Activated CD4-positive, alpha-beta T cell treated with anti-CD3 and anti-CD28 coated beads, Interleukin-2, amount 50 U/mL, for 16 hours (primary cell): Measurements from ENCODE around the gene GPR132.

Experiments used
- DNase-seq: peaks from one replicate; pipeline ENCODE4 v3.0.0-alpha.2; 2020

The GPR132 gene

DNA sequence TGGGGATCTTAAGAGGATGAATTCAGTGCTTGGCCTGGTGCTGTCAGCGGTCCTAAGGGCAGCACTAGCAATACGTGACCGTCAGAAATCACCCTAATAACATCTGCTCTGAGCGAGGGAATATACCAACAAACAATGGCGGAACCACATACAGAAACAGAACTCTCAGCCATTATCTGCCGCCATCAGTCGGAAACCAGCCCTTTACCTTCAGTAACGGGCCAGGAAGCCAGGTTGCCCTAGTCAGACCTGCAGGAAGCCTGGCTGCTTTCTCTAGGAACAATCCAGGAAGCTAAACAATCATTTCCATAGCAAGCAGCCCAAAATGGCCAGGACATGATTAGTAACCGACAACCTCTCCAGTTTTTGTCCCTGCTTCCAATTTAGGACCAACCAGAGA lies 50.0 kb downstream of the GPR132 start:
- DNase-seq = no peak

DNA sequence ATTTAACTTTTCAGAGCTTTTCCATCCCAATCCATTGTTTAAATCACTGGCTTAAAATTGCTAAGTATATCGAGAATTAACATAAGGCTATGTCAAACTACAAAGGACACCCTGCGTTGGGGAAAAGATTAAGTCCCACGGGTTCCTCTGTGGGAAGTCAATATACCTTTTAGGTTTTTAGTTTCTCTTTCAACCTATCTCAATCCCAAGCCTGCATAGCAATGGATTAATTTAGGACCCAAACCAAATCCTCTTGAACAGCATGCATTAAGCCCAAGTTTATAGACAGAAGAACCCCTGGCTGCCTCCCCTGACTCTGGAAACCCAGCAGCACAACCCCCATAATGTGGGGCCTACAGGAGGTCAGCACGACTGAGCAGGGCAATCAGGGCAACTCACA lies 50.6 kb downstream of the GPR132 start:
- DNase-seq = no peak

DNA sequence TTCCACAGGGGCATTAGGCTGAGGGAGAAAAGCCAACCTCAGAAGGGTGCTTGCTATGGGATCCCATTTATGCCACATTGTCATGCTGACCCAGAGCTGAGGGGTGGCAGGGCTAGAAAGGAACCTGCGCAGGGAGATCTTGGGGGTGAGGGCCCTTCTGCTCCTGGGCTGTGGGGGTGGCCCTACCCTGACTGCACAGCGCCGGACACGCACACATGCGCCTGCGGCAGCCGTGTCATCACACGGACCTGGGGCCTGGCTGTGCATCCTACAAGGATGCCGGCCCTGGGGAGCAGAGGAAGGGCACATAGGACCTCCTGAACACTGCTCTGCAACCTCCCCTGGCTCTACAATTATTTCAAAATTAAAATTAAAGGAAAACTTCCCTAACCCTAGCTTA lies 51.2 kb downstream of the GPR132 start:
- no peak for DNase-seq

DNA sequence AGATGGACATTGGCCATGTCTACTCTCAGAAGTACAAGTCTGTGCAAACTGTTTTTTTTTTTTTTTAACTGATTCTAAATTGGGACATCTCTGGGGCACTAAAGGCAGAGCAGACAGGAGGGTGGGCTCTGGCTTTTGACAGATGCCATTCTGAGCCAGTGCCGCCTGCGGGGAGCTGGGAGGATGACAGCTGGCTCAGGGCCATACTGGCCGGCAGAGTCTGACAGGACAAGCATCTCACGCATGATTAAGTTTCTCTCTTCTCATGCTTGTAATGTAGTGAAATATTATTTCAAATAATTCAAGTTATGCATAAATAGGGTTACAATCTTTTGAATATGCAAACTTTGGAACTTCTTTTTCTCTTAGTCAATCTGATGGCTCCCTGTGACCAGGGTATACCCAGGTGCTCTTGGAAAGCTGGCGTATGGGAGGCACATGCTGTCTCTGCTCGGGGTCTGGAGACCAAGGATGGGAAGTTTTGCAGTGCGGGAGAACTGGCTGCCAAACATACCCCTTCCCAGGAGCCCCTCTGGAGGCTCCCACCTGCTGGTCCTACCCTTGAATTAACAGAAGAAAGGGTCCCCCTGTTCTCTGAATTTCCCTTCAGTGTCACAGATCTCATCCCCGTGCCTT lies 52.0 kb downstream of the GPR132 start:
- DNase-seq = no peak

DNA sequence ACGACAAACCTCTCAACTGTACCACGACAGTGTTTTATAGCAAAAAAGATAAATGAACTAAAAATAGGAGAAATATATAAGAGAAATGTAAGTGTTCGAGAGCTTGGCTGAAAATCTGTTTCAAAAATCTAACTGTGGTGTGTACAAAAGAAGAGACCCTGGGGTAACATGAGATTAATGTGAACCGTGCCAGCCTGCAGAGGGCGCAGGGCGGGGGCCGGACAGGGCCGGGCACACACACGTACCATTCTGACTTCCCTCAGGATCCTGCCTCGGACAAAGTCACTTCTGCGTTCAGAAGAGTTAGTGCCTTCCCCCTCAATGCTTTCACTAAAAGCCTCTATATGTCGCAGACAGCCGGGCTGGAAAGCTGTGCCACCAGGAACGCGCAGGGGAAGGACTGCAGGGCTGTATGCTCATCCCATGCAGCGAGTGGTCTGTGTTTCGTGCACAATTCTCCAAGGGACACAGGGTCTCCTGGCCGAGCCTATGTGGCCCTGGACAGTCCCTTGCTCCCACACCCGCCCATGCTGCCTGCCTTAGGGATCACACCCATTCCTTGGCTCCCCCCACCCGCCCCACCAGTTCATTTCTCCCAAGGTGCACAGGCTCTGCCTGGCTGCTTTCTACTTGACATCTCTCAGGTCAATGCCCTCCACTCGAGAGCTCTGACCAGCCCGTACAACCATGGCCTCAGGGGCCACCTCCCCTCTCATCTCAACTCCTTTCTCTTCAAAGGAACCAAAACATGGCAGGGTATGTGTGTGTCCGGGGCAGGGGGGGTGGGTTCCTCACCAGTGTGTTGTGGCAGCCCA lies 52.9 kb downstream of the GPR132 start:
- DNase-seq = no peak

DNA sequence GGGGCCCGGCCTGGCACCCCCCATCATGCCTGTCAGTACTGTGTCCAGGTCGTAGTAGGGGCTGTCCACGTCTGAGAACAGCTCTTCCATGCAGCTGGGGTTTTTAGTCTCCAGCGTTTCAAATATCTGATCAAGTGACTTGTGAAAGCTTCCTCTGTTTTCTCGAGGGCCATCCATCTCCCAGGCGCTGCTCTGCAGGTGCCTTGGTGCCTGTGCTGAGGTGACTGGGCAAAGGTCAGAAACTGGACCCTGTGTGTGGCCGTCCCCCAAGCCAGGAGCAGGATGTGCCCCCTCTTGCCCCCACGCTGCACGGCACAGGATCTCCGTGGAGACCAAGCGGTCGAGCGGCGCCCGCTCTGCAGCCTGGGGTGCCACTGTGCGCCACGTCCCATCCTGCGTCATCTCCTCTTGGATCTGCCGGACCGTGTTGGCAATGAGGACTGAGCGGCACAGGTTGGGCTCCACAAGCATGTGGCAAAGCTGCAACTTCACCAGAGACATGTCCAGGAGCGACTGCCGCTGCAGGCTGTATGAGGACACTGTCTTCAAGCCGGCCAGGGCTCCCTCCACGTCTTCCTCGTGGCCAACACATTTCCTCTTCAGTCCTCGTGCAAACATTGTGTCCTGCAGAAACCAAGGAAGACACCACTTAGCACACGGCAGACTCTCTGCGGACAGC lies 53.8 kb downstream of the GPR132 start:
- no peak for DNase-seq

DNA sequence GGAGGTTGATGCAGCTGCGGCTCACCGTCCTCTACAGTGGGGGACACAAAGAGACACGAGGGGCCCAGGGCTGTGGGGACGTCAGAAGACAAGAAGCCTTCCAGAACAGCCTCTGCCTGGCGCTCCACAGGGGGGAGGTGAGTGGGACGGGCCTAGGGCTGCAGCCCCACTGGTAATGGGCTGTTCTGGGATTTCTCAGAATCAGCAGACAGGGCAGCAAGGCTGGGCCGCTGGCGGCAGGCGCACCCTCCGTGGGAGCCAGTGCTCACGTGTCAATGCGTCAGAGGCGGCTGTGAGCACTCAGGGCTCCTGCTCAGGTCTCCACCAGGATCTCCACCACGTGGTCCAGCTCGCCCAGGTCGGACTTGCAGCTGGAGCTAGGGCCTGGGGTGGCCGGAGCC lies 54.3 kb downstream of the GPR132 start:
- no peak for DNase-seq

DNA sequence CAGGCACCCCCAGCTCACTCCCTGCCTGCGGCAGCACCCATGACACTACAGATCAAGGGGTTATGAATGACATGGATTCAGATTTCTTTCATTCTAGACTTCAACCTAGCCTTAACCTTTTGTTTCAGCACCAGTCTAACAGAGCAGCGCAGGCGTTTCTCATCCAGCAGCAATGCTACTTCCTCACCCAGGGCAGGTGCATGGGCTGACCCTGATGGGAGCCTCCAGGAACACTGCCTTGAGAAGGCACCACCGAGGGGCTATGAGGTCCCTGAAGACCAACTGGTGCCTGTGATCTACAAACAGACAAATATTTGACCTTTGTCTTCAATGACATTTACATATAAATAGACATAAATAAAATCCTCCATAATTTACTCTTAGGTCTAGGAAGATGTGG lies 55.1 kb downstream of the GPR132 start:
- no peak for DNase-seq

DNA sequence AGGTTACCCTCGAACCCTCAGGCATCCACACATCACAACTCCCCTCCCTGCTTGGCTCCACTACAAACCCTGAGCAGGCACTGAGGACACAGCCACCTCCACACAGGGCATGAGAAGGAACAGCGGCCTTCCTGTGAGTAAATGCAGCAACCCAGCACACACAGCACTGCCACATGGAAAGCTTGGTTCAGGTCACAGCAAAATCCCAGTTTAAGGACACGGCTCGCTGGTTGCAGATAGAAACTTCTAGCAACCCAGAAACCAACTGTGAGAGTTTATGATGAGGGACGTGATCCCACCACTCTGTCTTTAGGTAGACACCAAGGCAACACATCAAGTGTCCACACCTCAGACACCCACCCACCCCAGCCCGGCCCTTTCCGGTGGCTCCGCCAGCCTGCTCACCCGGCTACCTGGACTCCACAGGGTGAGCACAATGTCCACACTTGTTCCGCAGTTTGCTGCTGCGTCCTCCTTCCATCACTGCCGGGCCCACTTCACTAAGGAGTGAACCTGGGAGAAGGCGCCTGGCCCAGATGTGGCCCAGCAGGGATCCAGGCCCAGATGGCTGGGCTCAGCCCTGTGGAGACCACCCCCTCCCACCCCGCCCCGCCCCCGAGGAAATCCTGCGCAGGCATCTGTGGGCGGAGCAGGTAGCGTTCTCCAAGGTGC lies 57.5 kb downstream of the GPR132 start:
- DNase-seq = no peak

DNA sequence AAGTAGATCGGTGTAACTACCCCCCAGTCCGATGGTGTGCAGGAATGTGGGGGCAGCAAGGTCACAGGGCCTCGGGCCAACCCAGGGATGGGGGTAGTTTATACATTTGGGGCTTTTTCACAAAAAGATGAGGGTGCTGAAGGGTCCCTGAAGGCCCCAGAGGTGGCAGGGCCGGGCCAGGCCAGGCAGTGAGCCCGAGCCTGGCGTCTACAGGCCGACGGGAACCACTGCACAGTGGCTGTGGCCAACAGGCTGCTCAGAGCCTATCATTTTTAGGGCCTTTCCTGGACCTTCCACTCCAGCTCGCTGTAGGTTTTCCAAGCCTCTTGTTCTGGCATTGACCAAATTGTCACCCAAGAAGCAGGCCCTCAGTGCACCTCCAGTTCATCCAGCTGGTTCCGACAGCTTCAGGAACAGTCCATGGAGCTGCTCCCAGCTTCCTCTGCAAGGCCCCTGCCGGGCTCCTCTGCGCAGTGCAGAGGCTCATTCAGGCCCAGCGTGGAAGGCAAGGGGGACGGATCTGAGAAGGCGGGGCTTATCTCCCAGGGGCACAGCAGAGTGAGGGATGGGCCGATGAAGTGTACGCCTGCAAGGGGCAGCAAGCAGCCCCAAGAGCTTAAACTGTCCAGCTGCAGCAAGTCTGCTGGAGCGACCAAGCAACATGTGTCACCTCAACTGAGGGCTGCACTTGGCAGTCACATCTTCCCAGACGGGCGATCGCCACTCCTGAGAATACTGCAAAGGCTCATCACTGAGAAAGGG lies 58.2 kb downstream of the GPR132 start:
- DNase-seq = no peak

DNA sequence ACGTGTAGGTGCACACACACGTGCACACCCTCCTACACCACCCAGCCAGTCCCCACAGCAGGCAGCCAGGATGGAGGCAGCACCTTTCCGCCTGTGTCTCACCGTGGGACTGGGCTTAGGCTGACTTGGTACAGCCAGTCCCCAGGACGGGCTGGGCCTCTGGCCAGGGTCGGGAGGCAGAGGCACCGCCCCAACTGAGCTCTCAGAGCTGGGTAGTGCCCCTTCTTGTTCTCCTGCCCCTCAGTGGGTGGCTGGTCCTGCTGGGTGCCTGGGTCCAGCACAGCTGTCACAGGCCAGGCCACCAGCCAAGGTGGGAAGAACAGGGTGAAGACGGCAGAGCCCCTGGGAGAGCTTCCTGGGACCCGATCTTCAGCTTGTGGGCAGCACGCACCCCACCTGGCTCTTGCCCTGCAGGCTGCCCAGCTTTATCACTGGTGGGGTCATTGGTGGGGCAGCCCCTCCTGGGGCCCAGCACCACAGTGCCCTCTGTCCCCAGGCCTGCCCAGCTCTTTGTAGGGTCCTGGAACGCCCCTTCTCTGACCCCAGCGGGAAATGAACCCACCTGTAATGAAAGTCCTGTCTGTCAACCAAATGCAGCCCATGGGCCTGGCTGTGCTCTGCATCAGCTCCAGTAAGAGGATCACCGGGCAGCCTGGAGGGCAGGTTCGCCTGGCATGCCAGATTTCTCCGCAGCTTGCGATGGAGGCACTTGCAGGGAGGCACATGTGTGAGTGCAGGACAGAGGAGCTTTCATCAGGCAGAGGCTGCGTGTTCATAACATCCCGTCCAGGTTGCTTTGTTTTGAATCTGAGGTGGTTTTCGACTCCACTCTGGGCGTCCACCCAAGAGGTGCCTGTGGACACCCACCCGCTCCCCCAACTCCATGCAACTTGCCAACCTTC lies 59.0 kb downstream of the GPR132 start:
- no peak for DNase-seq

DNA sequence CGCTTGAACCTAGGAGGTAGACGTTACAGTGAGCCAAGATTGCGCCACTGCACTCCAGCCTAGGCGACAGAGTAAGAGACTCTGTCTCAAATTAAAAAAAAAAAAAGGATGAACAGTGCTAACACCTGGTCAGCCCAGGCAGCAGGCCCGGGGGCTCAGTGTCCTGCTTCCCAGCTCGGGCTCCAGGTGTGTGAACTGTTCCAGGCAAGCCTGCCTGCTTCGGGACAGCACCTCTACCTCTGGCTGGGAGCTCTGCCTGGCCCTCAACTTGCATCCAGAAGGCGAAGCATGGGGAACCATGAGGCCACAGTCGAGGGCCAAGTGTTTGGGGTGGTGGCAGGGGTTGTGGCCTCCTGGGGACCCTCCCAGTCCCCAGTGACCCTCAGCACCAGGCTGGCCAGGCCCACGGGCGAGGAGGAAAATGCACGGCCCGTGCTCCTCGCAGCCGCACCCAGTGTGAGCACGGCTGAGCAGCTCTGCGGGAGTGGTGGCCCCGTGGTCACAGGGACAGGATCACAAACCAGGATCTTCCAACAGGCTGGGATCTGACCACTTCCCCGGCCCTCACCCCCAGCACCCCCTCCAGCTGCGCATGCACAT lies 59.8 kb downstream of the GPR132 start:
- no peak for DNase-seq
